IMR-90 (cell line): ENCODE data around the gene ILDR2. TPM values are rescaled to one million over a fixed set of nuclear protein-coding genes. Genes with fewer than 3 reads are reported as not detected.

Experiments used
- ATAC-seq: fragments of 200-7000 bp; cut with Tn5 transposase; 2 replicates; pipeline ENCODE4 v1.9.1; 2020; ENCODE audit warnings: low read depth, mild to moderate bottlenecking, moderate library complexity
- BruUV-seq: library from RNA; stranded (reverse); fragments of 400-500 nt; replicated peaks from 2 replicates; lab custom pipeline; 2021; lab: Mats Ljungman, UMichigan
- CTCF ChIA-PET: fragments of 300-600 bp; formaldehyde crosslinking; extraction: SDS; loops from one replicate; lab custom pipeline; 2021; ENCODE audit warnings: antibody characterized with exemption; lab: Yijun Ruan, JAX
- POLR2A ChIA-PET: fragments of 300-600 bp; sonication (Branson Sonifier 250); formaldehyde crosslinking; loops from one replicate; lab custom pipeline; 2022; ENCODE audit warnings: antibody characterized with exemption; ENCODE audit not compliant: unreplicated experiment; lab: Charles Lee
- DNase-seq: peaks from one replicate; pipeline ENCODE4 v3.0.0; 2013
- H2AFZ ChIP-seq: replicated peaks from 2 replicates; pipeline ENCODE3; 2013; ENCODE audit warnings: low read length, mild to moderate bottlenecking; ENCODE audit not compliant: poor library complexity
- H2AK5ac ChIP-seq: 2 replicates; pipeline ENCODE4 v1.6.1; 2013; ENCODE audit warnings: low read depth, low read length, inconsistent platforms
- H2AK9ac ChIP-seq: replicated peaks from 2 replicates; pipeline ENCODE3; 2013; ENCODE audit warnings: mild to moderate bottlenecking, low read depth, low read length, moderate library complexity; ENCODE audit not compliant: poor library complexity
- H2BK120ac ChIP-seq: 2 replicates; pipeline ENCODE4 v1.6.1; 2013; ENCODE audit warnings: low read depth, low read length, inconsistent platforms
- H2BK15ac ChIP-seq: 3 replicates; pipeline ENCODE4 v1.6.1; 2013; ENCODE audit warnings: low read depth, low read length, inconsistent platforms
- H2BK20ac ChIP-seq: 2 replicates; pipeline ENCODE4 v1.6.1; 2013; ENCODE audit warnings: low read depth, mild to moderate bottlenecking, inconsistent platforms, low read length, moderate library complexity
- H2BK5ac ChIP-seq: 2 replicates; pipeline ENCODE4 v1.6.1; 2013; ENCODE audit warnings: mild to moderate bottlenecking, low read depth, low read length, inconsistent platforms; ENCODE audit not compliant: poor library complexity, severe bottlenecking
- H3K14ac ChIP-seq: replicated peaks from 2 replicates; pipeline ENCODE4 v1.6.1; 2013; ENCODE audit warnings: low read depth, low read length, inconsistent platforms
- H3K18ac ChIP-seq: 2 replicates; pipeline ENCODE4 v1.6.1; 2013; ENCODE audit warnings: low read depth, low read length, control low read depth
- H3K23ac ChIP-seq: 2 replicates; pipeline ENCODE4 v1.6.1; 2013; ENCODE audit warnings: low read depth, low read length, inconsistent platforms
- H3K27ac ChIP-seq: 2 replicates; pipeline ENCODE4 v1.5.1; 2013; ENCODE audit warnings: mild to moderate bottlenecking, control low read depth, low read length; ENCODE audit not compliant: insufficient read depth
- H3K27me3 ChIP-seq: 2 replicates; pipeline ENCODE4 v1.6.1; 2013; ENCODE audit warnings: low read length; ENCODE audit not compliant: control insufficient read depth, insufficient read depth
- H3K36me3 ChIP-seq: 2 replicates; pipeline ENCODE4 v1.6.1; 2013; ENCODE audit warnings: low read length, mixed read lengths; ENCODE audit not compliant: control insufficient read depth, insufficient read depth
- H3K4ac ChIP-seq: 2 replicates; pipeline ENCODE4 v1.6.1; 2013; ENCODE audit warnings: low read depth, low read length, inconsistent platforms
- H3K4me1 ChIP-seq: 2 replicates; pipeline ENCODE4 v1.6.1; 2013; ENCODE audit warnings: low read length, mixed read lengths; ENCODE audit not compliant: control insufficient read depth, insufficient read depth
- H3K4me2 ChIP-seq: 2 replicates; pipeline ENCODE4 v1.6.1; 2013; ENCODE audit warnings: low read depth, mild to moderate bottlenecking, control low read depth, low read length, moderate library complexity
- H3K4me3 ChIP-seq: 2 replicates; pipeline ENCODE4 v1.5.1; 2013; ENCODE audit warnings: low read depth, mild to moderate bottlenecking, control low read depth, low read length, moderate library complexity; ENCODE audit not compliant: insufficient read depth
- H3K56ac ChIP-seq: 2 replicates; pipeline ENCODE4 v1.6.1; 2013; ENCODE audit warnings: low read length, inconsistent platforms; ENCODE audit not compliant: insufficient read depth; ENCODE audit errors: extremely low read depth
- H3K79me1 ChIP-seq, 2 experiments: 2 replicates each; pipeline ENCODE4 v1.6.1; 2013; ENCODE audit warnings: low read length in 2 of 2, inconsistent platforms in 1 of 2, low read depth in 1 of 2
- H3K9ac ChIP-seq: 2 replicates; pipeline ENCODE4 v1.6.1; 2013; ENCODE audit warnings: low read depth, low read length, control low read depth
- H3K9me1 ChIP-seq: 2 replicates; pipeline ENCODE4 v1.6.1; 2013; ENCODE audit warnings: low read length, inconsistent platforms; ENCODE audit not compliant: insufficient read depth
- H3K9me3 ChIP-seq: 2 replicates; pipeline ENCODE4 v1.6.1; 2013; ENCODE audit warnings: low read length; ENCODE audit not compliant: control insufficient read depth, insufficient read depth
- H4K20me1 ChIP-seq: 2 replicates; pipeline ENCODE4 v1.6.1; 2013; ENCODE audit warnings: low read length, inconsistent platforms; ENCODE audit not compliant: insufficient read depth
- H4K5ac ChIP-seq: 2 replicates; pipeline ENCODE4 v1.6.1; 2013; ENCODE audit warnings: mild to moderate bottlenecking, low read depth, low read length, control low read depth
- H4K8ac ChIP-seq, 2 experiments: 2 replicates each; pipeline ENCODE4 v1.6.1; 2013; ENCODE audit warnings: low read depth in 2 of 2, low read length in 2 of 2, control low read depth in 1 of 2, inconsistent platforms in 1 of 2
- H4K91ac ChIP-seq: 2 replicates; pipeline ENCODE4 v1.6.1; 2013; ENCODE audit warnings: low read depth, low read length, inconsistent platforms; ENCODE audit not compliant: insufficient read depth
- BHLHE40 ChIP-seq: fragments of 150-350 bp; IDR thresholded peaks from 2 replicates; pipeline ENCODE4 v1.6.1; 2016; ENCODE audit warnings: mild to moderate bottlenecking, low read depth, low read length
- CEBPB ChIP-seq: IDR thresholded peaks from 2 replicates; pipeline ENCODE4 v1.6.1; 2012; ENCODE audit warnings: low read depth, low read length, improper control_type of control experiment
- CHD1 ChIP-seq: IDR thresholded peaks from 2 replicates; pipeline ENCODE4 v1.6.1; 2012; ENCODE audit warnings: low read depth, low read length, improper control_type of control experiment
- FOS ChIP-seq: fragments of 150-350 bp; IDR thresholded peaks from 2 replicates; pipeline ENCODE4 v1.6.1; 2016; ENCODE audit warnings: low read depth, low read length
- MAFK ChIP-seq: IDR thresholded peaks from 2 replicates; pipeline ENCODE4 v1.6.1; 2012; ENCODE audit warnings: low read depth, low read length, improper control_type of control experiment
- MAZ ChIP-seq: IDR thresholded peaks from 2 replicates; pipeline ENCODE4 v1.6.1; 2012; ENCODE audit warnings: low read depth, mild to moderate bottlenecking, low read length, improper control_type of control experiment, moderate library complexity, borderline replicate concordance
- MXI1 ChIP-seq: IDR thresholded peaks from 2 replicates; pipeline ENCODE4 v1.6.1; 2012; ENCODE audit warnings: low read depth, mild to moderate bottlenecking, low read length, moderate library complexity, borderline replicate concordance
- NFE2L2 ChIP-seq: fragments of 150-350 bp; IDR thresholded peaks from 2 replicates; pipeline ENCODE4 v1.6.1; 2016; ENCODE audit warnings: low read depth, mild to moderate bottlenecking, low read length
- POLR2A ChIP-seq: IDR thresholded peaks from 2 replicates; pipeline ENCODE4 v1.6.1; 2012; ENCODE audit warnings: mild to moderate bottlenecking, low read depth, low read length
- RAD21 ChIP-seq: IDR thresholded peaks from 2 replicates; pipeline ENCODE4 v1.6.1; 2012; ENCODE audit warnings: low read length, improper control_type of control experiment
- RCOR1 ChIP-seq: IDR thresholded peaks from 2 replicates; pipeline ENCODE4 v1.6.1; 2012; ENCODE audit warnings: mild to moderate bottlenecking, low read length, improper control_type of control experiment; ENCODE audit not compliant: insufficient replicate concordance
- RFX5 ChIP-seq: IDR thresholded peaks from 2 replicates; pipeline ENCODE4 v1.8.0; 2012; ENCODE audit warnings: low read depth, mild to moderate bottlenecking, low read length, moderate library complexity
- SMC3 ChIP-seq: fragments of 150-350 bp; IDR thresholded peaks from 2 replicates; pipeline ENCODE4 v1.6.1; 2016; ENCODE audit warnings: low read depth, mild to moderate bottlenecking, antibody characterized with exemption, low read length, moderate library complexity
- WGBS, 2 experiments: methylation state at CpG; one replicate each; pipeline versions ENCODE4 v1.1.5 to v1.1.7; 2013; ENCODE audit warnings: missing lambda C conversion rate in 2 of 2; ENCODE audit not compliant: insufficient read length in 1 of 2; ENCODE audit errors: extremely low coverage in 2 of 2; 5-methylcytosine and 5-hydroxymethylcytosine counted together
- dilution Hi-C: fragments of 300-500 bp; cut with HindIII; formaldehyde crosslinking; loops from one replicate; pipeline ENCODE4 v1.14.3; 2018; ENCODE audit warnings: low sequenced_read_pairs; ENCODE audit not compliant: unreplicated experiment
- in situ Hi-C: fragments of 300-500 bp; cut with MboI; formaldehyde crosslinking; loops from 3 replicates; pipeline ENCODE4 v1.14.3; 2019; ENCODE audit warnings: low sequenced_read_pairs, inconsistent platforms, mixed read lengths
- intact Hi-C: fragments of 100-400 bp; cut with micrococcal nuclease; formaldehyde crosslinking; loops from 2 replicates; pipeline ENCODE4 v1.10.0; 2022
- polyA plus RNA-seq, 3 experiments: library from polyadenylated mRNA; depleted of rRNA; stranded (reverse); fragments of >200 nt; gene quantifications; 2 replicates each; pipeline ENCODE4 v1.2.3, GENCODE V29; 2012; ENCODE audit warnings: low replicate concordance in 1 of 3
- total RNA-seq: library from RNA; depleted of rRNA; stranded (reverse); fragments of >200 nt; gene quantifications from 2 replicates; pipeline ENCODE4 v1.2.3, GENCODE V29; 2012
- TF ChIP-seq, protein P1 (sequence below): conservative IDR thresholded peaks from 2 replicates; pipeline ENCODE4 v1.5.1; 2012; ENCODE audit warnings: mild to moderate bottlenecking, low read depth, low read length, improper control_type of control experiment
- TF ChIP-seq, protein P2 (sequence below): fragments of 150-350 bp; IDR thresholded peaks from 2 replicates; pipeline ENCODE4 v1.6.1; 2016; ENCODE audit warnings: low read depth, mild to moderate bottlenecking, low read length, moderate library complexity, borderline replicate concordance
- TF ChIP-seq, protein P3 (sequence below): fragments of 150-350 bp; IDR thresholded peaks from 2 replicates; pipeline ENCODE4 v1.6.1; 2017; ENCODE audit warnings: mild to moderate bottlenecking, antibody characterized with exemption, low read length, low read depth

The ILDR2 gene
- total and polyA plus RNA-seq, 2 of the 4 experiments (the other 2 are of a cell fraction): under 0.01 TPM; not detected in 1

DNA sequence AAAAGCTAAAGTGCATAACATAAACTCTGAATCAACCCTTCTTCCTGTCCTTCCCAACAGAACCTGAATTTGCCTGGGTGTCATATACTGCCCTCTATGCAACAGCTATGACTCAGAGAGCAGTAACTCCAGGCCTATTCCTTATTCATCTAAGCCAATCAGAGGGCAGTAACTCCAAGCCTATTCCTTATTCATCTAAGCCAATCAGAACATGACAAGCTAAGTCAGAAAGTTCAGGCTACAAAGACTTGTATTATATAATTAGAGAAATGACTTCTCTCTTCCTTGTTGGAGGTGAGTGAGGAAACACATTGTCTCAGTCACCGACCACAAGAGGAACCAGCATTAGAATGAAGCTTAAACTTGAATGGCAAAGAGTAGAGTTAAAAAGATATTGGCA, 73.1 kb downstream of the ILDR2 start:
- ATAC-seq: peak; percentile 53; the same call in 1 of the 2 replicates

More for the DNA sequence above, 73.1 kb downstream of the ILDR2 start:
- intact Hi-C loops (loop anchor here (10.0 kb wide), 1 partner anchor 633 kb away; no protein-coding TSS in a partner anchor), dilution Hi-C loops (no loop called here), in situ Hi-C loops (no loop called here)
- no peak overlapping the region for H3K18ac ChIP-seq
- no peak overlapping the region for H3K4ac ChIP-seq
- no peak overlapping the region for H2AK9ac ChIP-seq
- H4K91ac ChIP-seq: no peak overlapping the region
- BruUV-seq: no TSS peak
- no peak overlapping the region for H2AFZ ChIP-seq
- WGBS, 2 experiments: no CpG with 5 or more reads among the region's 1 CpG
- H4K8ac ChIP-seq: no peak overlapping the region
- ChIA-PET POLR2A (no interaction called here), CTCF (interaction anchor here (0.9 to 1.9 kb wide), 2 partner anchors 8 to 26 kb away, joined by 3 to 9 read pairs; partner anchors contain the start of gene TADA1)
- peak; percentile 38 for DNase-seq
- no peak overlapping the region for H3K4me2 ChIP-seq
- H3K56ac ChIP-seq: no peak overlapping the region
- H4K5ac ChIP-seq: no peak overlapping the region
- no peak for TF ChIP-seq MXI1
- TF ChIP-seq BHLHE40: no peak
- TF ChIP-seq, protein P1, sequence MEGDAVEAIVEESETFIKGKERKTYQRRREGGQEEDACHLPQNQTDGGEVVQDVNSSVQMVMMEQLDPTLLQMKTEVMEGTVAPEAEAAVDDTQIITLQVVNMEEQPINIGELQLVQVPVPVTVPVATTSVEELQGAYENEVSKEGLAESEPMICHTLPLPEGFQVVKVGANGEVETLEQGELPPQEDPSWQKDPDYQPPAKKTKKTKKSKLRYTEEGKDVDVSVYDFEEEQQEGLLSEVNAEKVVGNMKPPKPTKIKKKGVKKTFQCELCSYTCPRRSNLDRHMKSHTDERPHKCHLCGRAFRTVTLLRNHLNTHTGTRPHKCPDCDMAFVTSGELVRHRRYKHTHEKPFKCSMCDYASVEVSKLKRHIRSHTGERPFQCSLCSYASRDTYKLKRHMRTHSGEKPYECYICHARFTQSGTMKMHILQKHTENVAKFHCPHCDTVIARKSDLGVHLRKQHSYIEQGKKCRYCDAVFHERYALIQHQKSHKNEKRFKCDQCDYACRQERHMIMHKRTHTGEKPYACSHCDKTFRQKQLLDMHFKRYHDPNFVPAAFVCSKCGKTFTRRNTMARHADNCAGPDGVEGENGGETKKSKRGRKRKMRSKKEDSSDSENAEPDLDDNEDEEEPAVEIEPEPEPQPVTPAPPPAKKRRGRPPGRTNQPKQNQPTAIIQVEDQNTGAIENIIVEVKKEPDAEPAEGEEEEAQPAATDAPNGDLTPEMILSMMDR: no peak
- TF ChIP-seq CHD1: no peak
- no peak; the same call in 1 of the 2 replicates for TF ChIP-seq CEBPB
- TF ChIP-seq, protein P2, sequence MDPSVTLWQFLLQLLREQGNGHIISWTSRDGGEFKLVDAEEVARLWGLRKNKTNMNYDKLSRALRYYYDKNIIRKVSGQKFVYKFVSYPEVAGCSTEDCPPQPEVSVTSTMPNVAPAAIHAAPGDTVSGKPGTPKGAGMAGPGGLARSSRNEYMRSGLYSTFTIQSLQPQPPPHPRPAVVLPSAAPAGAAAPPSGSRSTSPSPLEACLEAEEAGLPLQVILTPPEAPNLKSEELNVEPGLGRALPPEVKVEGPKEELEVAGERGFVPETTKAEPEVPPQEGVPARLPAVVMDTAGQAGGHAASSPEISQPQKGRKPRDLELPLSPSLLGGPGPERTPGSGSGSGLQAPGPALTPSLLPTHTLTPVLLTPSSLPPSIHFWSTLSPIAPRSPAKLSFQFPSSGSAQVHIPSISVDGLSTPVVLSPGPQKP: no peak
- no peak for TF ChIP-seq RFX5
- no peak for TF ChIP-seq POLR2A
- no peak for TF ChIP-seq FOS
- no peak for TF ChIP-seq RAD21
- no peak for TF ChIP-seq SMC3
- TF ChIP-seq NFE2L2: no peak
- no peak for TF ChIP-seq RCOR1
- TF ChIP-seq, protein P3, sequence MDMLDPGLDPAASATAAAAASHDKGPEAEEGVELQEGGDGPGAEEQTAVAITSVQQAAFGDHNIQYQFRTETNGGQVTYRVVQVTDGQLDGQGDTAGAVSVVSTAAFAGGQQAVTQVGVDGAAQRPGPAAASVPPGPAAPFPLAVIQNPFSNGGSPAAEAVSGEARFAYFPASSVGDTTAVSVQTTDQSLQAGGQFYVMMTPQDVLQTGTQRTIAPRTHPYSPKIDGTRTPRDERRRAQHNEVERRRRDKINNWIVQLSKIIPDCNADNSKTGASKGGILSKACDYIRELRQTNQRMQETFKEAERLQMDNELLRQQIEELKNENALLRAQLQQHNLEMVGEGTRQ: no peak
- no peak for TF ChIP-seq MAFK
- TF ChIP-seq MAZ: no peak
- no peak overlapping the region for H2AK5ac ChIP-seq
- no peaks in the 10 kb centered on the region for H3K27me3 ChIP-seq
- no peak overlapping the region for H2BK15ac ChIP-seq
- H3K9me3 ChIP-seq: no peaks in the 10 kb centered on the region; the same call in 1 of the 2 replicates
- no peak overlapping the region for H3K23ac ChIP-seq
- no peak overlapping the region for H2BK120ac ChIP-seq
- H4K20me1 ChIP-seq: no peaks in the 10 kb centered on the region
- H3K4me1 ChIP-seq: peaks cover 3% of the 10 kb centered on the region; the same call in 1 of the 2 replicates
- H2BK5ac ChIP-seq: no peak overlapping the region
- no peaks in the 10 kb centered on the region for H3K9me1 ChIP-seq
- no peaks in the 10 kb centered on the region for H3K79me1 ChIP-seq
- no peaks in the 10 kb centered on the region for H3K36me3 ChIP-seq
- H3K27ac ChIP-seq: no peak overlapping the region
- H2BK20ac ChIP-seq: no peak overlapping the region
- H3K9ac ChIP-seq: no peak overlapping the region
- no peak overlapping the region for H3K14ac ChIP-seq
- no peak overlapping the region for H3K4me3 ChIP-seq
